Activated naive CD4-positive, alpha-beta T cell treated with anti-CD3 and anti-CD28 coated beads, Interleukin-2, amount 50 U/mL, for 72 hours (primary cell): Measurements from ENCODE around the gene NR2F2. TPM values are rescaled to one million over a fixed set of nuclear protein-coding genes. Genes with fewer than 3 reads are reported as not detected.
"Not testable (repeated sequence)": the region's sequence is repeated elsewhere in the genome, so short reads cannot be mapped to it uniquely, and the experiment has no call there.

ENCODE experiments used
- ATAC-seq, 2 donors: fragments of 150-1000 bp; cut with Tn5 transposase; 2 replicates each; pipeline ENCODE4 v1.10.0; 2021; ENCODE audit warnings: mild to moderate bottlenecking in 2 of 2, moderate library complexity in 2 of 2
- DNase-seq, 2 donors: peaks; one replicate each; pipeline ENCODE4 v3.0.0; 2021 to 2022; ENCODE audit warnings: low spot score in 2 of 2
- H3K27ac Mint-ChIP-seq, 2 donors: one replicate each; pipeline ENCODE4 v1.8.0; 2022; ENCODE audit warnings: mild to moderate bottlenecking in 2 of 2, mixed read lengths in 2 of 2
- H3K36me3 Mint-ChIP-seq, 2 donors: one replicate each; pipeline ENCODE4 v1.8.0; 2022; ENCODE audit warnings: mixed read lengths in 2 of 2
- H3K9me3 Mint-ChIP-seq, 2 donors: one replicate each; pipeline ENCODE4 v1.8.0; 2022; ENCODE audit warnings: mixed read lengths in 2 of 2
- total RNA-seq, 2 donors: library from RNA; stranded (reverse); gene quantifications; one replicate each; pipeline ENCODE4 v1.2.3, GENCODE V29; 2022

The NR2F2 gene
- total RNA-seq, 2 donors from 2014 or later: not detected

DNA sequence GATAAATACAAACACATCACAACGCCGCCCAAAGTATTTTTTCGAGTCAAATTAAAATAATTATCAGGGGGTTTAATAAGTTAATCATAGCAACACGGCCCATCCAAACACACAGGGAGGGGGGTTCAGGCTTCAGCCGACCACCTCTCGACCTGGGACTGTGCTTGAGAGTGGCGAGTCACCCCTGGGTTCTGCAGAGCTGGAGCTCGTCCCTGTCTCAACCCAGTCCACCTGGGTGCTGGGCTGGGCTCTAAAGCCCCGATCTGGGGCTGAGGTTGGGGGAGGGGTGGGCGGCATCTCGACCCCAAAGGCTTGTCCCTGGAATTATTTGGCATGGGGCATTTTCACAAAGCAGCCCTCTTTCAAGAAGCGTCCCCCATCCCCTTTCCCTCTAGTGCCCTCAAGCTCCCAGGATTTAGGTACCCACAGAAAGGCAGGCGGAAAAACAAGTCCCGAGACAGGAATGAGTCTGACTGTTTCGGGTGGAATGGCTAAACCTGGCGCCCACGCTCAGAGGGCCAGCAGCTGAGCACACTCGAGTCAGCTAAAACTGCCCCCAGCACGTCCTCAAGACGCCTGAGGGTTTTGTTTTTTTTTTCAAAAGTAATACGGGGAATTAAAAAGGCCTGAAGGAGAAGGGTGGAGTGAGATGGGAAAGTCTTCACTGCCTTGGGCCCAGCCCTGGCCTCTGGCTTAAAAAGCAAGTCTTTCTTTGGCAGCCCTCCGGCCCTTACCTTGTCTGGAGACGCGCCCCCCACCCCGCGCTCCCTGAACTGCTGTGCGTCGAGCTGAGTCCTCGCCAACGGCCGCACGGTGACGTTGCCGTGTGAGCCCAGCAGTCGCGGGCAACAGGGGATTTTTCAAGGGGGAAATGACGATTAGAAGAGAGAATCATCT, 32.5 kb downstream of the NR2F2 start:
- no peak for DNase-seq
- no peak for ATAC-seq
- Mint-ChIP-seq H3K9me3 (peaks cover 3 to 4% of the 10 kb centered on the region in 2 donors), H3K36me3 (peaks cover 17 to 42% of the 10 kb centered on the region in 2 donors), H3K27ac (no peak overlapping the region)

DNA sequence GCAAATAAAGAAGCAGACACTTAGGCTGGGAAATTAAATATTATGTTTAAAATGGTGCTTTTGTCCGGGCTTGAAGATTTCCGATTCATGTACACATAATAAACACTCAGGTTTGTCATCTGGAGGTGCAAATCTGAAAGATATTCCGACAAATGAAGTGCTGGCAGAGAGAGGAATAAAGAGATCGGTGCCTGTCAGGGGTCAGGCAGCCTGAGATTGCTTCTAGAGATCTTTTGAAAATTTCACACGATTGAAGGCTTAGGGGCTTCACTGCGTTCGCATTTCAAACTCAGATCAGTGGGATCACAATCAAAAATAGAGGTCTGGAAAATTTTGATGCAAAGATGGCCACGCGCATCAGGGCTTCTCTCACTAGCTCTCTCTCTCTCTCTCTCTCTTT, 33.2 kb downstream of the NR2F2 start:
- H3K27ac Mint-ChIP-seq: peak overlapping the region in 1 of 2 donors; percentile 66
- ATAC-seq: no peak
- H3K9me3 Mint-ChIP-seq: peaks cover 3 to 4% of the 10 kb centered on the region in 2 donors
- H3K36me3 Mint-ChIP-seq: peaks cover 13 to 39% of the 10 kb centered on the region in 2 donors
- no peak for DNase-seq

DNA sequence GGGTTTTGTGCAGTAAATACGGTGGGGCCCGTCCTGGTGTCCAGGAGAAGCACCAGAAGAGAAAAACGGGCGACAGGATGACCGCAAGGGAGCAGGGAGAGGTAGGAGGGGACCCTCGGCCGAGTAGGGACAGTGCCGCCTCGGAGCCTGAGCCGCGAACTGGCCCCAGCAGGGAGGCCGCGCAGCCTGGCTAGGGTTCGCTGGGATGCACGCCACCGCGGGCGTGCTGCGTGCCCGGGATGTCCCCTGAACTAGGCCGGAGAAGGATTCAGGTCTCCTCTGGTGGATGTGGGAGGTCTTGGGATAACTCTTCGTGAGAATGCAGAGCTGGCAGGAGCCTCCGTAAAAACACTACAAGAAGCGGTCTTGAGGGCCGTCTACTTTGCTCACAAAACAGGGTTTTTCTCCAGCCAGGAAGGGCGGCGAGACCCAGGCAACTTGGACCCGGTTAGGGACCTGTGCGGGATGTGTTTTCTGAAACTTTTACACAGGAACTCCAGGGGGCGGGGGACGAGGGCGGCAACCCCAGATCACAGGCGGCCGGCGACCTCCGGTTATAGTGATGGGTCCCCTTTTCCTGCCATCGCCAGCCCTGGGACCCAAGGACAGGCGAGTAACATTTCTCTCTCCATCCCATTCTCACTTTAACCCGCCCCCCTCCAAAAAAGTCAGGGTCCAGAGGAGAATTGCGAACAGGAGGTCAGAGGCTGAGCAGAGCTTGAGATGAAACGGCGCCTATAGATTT, 35.5 kb downstream of the NR2F2 start:
- Mint-ChIP-seq H3K9me3 (peaks cover 3 to 4% of the 10 kb centered on the region in 2 donors), H3K27ac (peak overlapping the region in 1 of 2 donors; percentile 44), H3K36me3 (peaks cover 13 to 40% of the 10 kb centered on the region in 2 donors)
- DNase-seq: no peak
- no peak for ATAC-seq

DNA sequence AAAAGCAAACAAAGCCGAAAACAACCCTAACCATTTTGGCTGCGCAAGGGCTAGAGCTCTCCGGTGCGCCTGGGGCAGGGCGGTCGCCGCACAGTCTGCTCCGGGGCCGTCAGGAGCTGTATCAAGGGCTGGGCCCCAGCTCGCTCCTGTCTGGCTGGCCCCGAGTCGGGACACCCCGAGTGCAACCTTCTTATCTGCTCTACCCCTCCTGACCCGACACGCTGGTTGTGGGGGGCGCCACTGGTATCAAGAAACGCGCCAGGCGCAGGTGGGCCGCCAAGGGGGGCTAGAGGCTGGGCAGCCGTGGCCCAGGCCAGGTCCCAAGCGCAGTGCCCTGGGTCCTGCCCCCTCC, 36.0 kb downstream of the NR2F2 start:
- no peak for ATAC-seq
- Mint-ChIP-seq H3K36me3 (peaks cover 13 to 38% of the 10 kb centered on the region in 2 donors), H3K9me3 (peaks cover 3 to 4% of the 10 kb centered on the region in 2 donors), H3K27ac (no peak overlapping the region)
- DNase-seq: no peak

DNA sequence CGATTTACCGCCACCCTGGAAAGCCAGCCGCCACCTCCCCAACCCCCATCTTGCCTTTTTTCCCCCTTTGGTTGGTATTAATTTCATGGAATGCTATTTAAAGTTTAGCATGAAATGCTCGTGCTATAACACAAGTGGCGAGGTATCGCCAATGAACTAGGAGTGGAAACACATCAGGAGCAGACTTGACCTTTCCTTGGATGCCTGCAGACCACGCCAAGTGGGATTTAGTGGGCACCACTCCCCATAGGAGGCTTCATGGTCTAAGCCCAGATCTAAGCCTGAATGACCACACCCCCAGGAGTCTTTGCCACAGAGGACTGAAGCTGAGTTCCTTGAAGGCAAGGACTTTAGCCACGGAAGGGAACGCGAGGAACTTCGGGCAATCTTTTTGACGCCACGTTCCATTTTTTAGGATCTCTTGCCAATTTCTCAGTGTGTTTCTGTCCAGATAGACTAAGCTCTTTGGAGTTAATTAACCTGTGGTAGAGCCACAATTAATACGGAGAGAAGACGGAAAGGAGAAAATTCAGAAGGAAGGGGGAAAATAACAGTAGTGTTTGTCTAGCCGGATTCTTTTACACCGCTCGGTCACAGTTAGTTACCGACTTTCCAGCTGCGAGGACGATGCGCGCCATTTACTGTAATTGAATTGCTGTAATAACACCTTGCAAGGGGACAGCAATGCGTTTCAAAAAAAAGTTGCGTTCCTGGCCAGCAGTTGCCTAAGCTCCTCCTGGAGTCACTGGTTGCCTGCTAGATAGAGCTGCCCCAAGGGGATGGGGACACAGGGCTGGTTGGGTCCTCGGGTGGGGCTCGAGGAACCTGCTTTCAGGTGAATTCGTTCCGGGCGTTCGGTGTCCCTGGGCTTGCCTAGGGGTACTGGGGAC, 37.1 kb downstream of the NR2F2 start:
- Mint-ChIP-seq H3K36me3 (peaks cover 9 to 29% of the 10 kb centered on the region in 2 donors), H3K27ac (peak overlapping the region in 1 of 2 donors; percentile 65), H3K9me3 (peaks cover under 1% of the 10 kb centered on the region in 2 donors)
- DNase-seq (no peak), ATAC-seq (no peak)

DNA sequence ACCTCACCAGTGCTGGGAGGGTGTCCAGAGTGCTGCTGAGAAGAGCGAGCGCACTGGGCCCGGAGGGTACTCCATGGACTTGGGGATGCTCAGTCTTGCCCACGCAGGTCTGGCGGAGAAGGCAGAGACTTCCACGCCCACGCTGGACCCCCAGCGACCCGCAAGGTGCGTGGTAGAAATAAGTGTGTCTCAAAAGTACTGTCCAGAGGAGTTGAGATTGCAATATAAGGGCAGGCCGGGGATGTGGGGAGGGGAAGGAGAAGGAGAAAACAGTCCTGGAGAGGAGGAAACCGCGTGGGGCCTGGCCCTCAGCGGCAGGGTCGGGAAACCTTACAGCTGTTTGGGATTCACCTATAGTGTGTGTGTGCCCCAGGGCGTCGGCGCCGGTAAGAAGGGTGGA, 38.9 kb downstream of the NR2F2 start:
- DNase-seq (no peak), ATAC-seq (no peak)
- H3K9me3 Mint-ChIP-seq: no peaks in the 10 kb centered on the region
- no peak overlapping the region for H3K27ac Mint-ChIP-seq
- peaks cover 6 to 26% of the 10 kb centered on the region in 2 donors for H3K36me3 Mint-ChIP-seq

DNA sequence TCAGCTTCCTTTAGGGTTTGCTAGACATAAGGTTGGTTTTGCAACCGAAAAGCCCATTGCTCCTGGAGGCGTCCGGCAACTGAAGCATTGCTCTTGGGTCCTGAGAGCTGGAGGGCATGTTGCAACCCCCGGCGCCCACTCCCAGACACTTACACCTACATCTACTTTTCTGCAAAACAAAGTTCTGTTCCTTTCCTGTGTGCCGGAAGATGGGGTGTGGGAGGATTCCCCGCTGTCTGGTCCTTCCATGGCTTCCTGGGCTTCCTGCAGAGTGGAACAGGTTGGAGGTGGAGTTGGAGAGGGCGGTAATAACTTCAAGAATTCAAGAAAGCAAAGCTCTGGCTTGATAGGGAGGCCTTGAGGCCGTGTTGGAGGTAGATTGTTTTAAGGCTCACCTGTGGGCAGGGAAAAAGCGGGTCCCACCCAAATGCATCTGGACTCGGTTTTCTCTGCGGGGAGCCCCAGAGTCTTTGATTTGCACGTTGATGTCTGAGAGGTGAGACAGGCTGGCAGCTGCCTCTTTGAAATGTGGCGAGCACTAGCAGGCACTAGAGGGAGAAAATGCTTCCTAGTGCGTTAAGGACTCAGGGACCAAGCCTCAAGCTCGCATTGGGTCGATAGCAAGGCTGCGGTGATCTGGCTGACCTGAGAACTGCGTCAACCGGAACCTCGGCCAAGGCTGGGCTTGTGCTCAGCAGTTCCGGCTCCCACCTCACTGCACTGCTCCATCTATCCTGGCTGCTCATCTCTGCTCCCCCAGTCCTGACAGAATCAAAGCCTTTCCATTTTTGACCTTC, 39.5 kb downstream of the NR2F2 start:
- Mint-ChIP-seq H3K36me3 (peaks cover 6 to 26% of the 10 kb centered on the region in 2 donors), H3K27ac (no peak overlapping the region), H3K9me3 (no peaks in the 10 kb centered on the region)
- DNase-seq (no peak), ATAC-seq (no peak)

DNA sequence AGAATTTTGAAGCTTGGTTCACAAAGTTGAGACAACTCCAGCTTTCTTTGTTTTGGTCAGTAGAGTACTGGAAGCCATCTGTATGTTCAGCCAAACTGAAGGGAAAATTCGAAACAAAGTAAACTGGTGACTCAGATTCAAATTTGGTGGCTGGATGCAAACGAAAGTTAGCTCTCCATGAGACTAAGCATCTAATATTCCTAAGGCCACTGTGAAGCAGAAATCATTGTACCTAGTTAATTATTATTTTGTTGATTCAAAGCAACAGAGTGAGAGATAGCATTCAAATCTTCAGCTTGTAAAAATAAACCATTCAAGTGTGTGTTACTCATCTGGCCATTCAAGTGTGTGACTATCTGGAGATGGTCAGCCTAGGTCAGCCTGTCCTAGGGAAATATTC, 42.1 kb downstream of the NR2F2 start:
- no peak for ATAC-seq
- Mint-ChIP-seq H3K36me3 (peaks cover 2 to 14% of the 10 kb centered on the region in 2 donors), H3K9me3 (no peaks in the 10 kb centered on the region), H3K27ac (no peak overlapping the region)
- no peak for DNase-seq

DNA sequence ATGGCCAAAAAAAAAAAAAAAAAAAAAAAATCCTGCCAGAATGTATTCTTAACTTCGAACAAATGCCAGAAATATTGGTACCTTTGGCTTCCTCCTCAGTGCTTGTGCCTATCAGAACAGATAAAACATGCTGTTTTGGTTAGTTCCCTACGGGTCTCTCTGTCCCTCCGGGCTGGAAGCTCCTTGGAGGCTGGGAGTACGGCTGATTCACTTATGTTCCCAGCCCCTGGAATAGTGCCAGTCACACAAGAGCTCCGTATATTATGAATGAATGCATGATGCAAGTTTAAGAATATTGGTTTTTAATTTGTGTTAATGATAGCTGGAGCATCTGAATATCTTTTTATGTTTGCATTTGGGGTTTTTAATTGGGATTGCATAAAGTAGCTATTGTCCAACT, 44.0 kb downstream of the NR2F2 start:
- Mint-ChIP-seq H3K27ac (no peak overlapping the region), H3K9me3 (no peaks in the 10 kb centered on the region), H3K36me3 (peaks cover 0 to 4% of the 10 kb centered on the region in 2 donors)
- no peak for ATAC-seq
- no peak for DNase-seq

DNA sequence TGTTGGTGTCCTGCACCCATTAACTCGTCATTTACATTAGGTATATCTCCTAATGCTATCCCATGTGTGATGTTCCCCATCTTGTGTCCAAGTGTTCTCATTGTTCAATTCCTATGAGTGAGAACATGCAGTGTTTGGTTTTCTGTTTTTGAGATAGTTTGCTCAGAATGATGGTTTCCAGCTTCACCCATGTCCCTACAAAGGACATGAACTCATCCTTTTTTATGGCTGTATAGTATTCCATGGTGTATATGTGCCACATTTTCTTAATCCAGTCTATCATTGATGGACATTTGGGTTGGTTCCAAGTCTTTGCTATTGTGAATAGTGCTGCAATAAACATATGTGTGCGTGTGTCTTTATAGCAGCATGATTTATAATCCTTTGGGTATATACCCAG, 49.1 kb downstream of the NR2F2 start:
- DNase-seq, ATAC-seq, H3K36me3 Mint-ChIP-seq, H3K27ac Mint-ChIP-seq: not testable (repeated sequence)
- H3K9me3 Mint-ChIP-seq: peaks cover 0 to 15% of the 10 kb centered on the region in 2 donors

DNA sequence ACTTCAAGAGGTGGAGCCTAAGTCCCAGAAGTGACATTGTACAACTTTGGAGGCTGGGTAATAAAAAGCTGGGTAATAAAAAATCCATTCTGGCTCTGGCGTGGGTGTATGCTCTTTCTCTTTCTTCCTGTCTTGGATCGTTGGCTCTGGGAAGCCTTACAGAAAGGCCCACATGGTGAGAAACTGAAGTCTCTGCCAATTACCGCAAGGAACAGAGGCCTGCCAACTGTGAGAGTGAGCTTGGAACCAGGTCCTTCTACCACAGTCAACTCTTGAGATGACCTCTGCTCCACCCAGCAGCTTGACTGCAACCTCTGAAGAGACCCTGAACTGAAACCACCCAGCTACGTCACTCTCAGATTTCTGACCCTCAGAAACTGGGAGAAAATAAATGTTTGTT, 51.0 kb downstream of the NR2F2 start:
- ATAC-seq (no peak), DNase-seq (no peak)
- Mint-ChIP-seq H3K9me3 (peaks cover 0 to 17% of the 10 kb centered on the region in 2 donors), H3K27ac (no peak overlapping the region), H3K36me3 (peaks cover 0 to 11% of the 10 kb centered on the region in 2 donors)

DNA sequence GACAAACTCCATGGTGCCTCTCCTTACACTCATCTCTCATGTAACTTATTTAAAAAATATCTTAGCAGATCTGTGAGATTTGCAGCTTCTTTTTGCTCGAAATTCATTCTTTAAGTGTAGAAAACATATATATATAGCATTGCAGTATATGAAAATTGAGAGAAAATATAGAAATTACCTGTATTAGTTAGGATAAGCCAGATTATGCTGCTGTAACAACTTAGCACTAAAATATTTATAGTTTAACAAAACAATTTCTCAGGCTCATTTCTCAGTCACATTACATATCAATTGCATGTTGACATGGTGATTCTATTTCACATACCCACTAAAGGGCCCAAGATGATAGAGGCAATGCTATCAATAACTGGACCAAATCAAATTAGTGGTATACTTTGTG, 54.7 kb downstream of the NR2F2 start:
- DNase-seq (no peak), ATAC-seq (no peak)
- H3K9me3 Mint-ChIP-seq: peaks cover 4 to 17% of the 10 kb centered on the region in 2 donors
- peaks cover 0 to 11% of the 10 kb centered on the region in 2 donors for H3K36me3 Mint-ChIP-seq
- H3K27ac Mint-ChIP-seq: no peak overlapping the region

DNA sequence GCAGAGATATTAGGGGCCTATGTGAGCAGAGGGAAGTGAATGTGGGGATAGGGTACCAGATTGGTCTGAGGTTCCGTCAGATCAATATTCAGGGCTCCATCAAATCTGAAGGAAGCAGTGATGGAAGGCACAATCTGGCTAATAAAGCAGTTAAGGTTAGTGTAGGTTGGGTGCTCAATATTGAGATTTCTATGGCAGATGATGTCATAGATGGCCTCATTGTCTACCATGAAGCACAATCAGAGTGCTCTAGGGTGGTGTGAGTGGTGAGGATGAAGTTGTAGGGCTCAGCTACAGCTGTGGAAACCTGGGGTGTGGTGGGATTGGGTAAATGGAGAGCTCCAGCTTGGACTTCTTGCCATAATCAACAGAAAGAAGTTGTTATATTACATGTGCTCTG, 58.2 kb downstream of the NR2F2 start:
- no peak overlapping the region for H3K27ac Mint-ChIP-seq
- no peak for DNase-seq
- H3K9me3 Mint-ChIP-seq: peaks cover 13 to 15% of the 10 kb centered on the region in 2 donors
- ATAC-seq: no peak
- peaks cover 0 to 7% of the 10 kb centered on the region in 2 donors for H3K36me3 Mint-ChIP-seq
